Subcutaneous adipose tissue (tissue), 4 donors: Measurements from ENCODE around the gene GNLY. TPM values are rescaled to one million over a fixed set of nuclear protein-coding genes. Genes with fewer than 3 reads are reported as not detected.

ENCODE experiments used
- CTCF ChIP-seq: fragments of 450-650 bp; IDR thresholded peaks from one replicate; pipeline ENCODE4 v1.5.1; 2016; ENCODE audit warnings: low read depth, mild to moderate bottlenecking, control low read depth, antibody characterized with exemption, moderate library complexity
- total RNA-seq, 4 donors: library from RNA; depleted of rRNA; stranded (reverse); fragments of >200 nt; gene quantifications; one replicate each; pipeline ENCODE4 v1.1.0, GENCODE V29; 2016

The GNLY gene
- total RNA-seq, 4 donors from 2014 or later = 4.6 to 10.0 (median 7.5) TPM

- TF ChIP-seq CTCF = no peak
These were observed 27.5 kb upstream of the GNLY start for GRCh38 chr2:85666435-85667316.

GRCh38 chr2:85667561-85668008 lies 26.6 kb upstream of the GNLY start:
- no peak for TF ChIP-seq CTCF

GRCh38 chr2:85668009-85668856 lies 25.9 kb upstream of the GNLY start, which contains the start of gene SFTPB:
Gene SFTPB, minus strand, starts transcription at chr2:85668199. Its CDS starts 16 bp downstream, at chr2:85668183.
- no peak for TF ChIP-seq CTCF

- TF ChIP-seq CTCF = no peak
These were observed 25.4 kb upstream of the GNLY start for GRCh38 chr2:85668857-85669142.

GRCh38 chr2:85669549-85669948 lies 24.6 kb upstream of the GNLY start:
- TF ChIP-seq CTCF = no peak

GRCh38 chr2:85672456-85672855 lies 21.7 kb upstream of the GNLY start:
- TF ChIP-seq CTCF = no peak
